ENCODE measurements around the gene PLIN1.

PLIN1 gene

GRCh38 chr15:89649716-89650115 lies 29.5 kb downstream of the PLIN1 start:
- no peak for DNase-seq

DNA sequence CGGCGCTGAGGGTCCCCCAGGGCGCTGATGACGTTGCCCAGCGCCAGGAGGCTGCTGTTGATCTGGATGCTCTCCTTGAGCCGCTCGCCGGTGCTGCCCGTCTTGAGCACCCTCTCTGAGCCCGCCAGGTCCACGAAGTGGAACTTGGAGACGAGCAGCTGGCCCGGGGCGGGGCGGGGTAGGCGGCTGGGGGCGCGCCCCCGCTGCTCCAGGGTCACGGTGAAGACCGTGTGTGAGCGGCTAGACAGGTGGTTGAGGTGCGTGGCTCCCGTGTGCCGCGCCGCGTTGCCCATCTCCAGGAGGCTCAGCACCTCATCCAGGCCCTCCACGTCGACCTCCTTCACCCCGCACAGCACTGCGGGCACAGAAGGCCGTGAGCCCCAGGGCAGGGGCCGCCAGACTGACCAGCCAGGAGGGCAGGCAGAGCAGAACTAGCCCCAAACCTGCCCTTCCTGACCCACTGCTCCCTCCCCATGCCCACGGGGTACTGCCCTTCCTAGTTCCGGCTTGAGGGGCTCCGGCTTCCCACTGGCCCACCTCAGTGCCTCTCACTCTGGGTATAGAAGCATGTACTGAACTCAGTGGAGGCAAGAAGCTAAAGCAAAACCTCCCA lies 30.0 kb downstream of the PLIN1 start:
- DNase-seq: no peak

DNA sequence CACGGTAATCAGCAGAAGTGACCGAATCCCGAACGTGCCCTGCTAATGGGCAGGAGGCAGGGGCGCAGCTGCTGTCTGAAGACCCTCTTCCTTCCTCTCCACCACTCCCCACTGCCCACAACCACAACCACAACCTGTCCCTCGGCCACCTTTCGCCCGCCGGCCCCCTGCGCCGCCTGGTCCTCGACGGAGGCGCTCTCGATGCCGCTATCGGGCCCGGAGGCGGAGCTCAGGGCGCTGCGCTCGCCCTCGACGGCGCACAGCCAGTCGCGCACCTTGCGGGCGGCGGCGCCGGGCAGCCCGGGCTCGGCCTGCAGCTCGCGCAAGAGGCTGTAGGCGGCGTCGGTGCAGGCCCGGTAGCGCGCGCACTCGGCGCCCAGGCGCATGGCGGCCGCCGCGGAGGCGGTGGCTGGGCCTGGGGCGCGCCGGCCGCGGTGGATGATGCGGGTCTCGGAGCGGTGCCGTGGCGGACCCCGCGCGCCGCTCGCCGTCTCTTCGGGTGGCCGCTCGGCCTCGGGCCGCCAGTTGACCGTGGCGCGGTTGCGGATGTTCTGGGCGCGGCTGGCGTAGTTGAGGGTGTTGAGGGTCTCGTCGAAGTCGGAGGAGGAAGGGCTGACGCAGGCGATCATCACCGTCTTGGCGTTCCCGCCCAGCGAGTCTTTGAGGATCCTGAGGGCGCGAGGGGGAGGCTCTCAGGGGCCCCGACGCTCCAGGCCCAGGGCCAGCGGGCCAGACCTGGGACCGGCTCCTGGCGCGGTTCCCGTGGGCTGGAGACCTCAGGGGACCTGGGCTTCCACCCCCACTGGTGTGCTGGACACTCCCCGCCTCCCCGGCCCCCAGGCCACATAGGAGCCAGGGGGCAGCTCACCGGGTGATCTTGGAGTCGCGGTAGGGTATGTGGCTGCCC lies 30.8 kb downstream of the PLIN1 start:
- no peak for DNase-seq

- DNase-seq: peak; percentile 25 to 43 (median 36)
Observed at GRCh38 chr15:89647191-89647851, 31.8 kb downstream of the PLIN1 start.

DNA sequence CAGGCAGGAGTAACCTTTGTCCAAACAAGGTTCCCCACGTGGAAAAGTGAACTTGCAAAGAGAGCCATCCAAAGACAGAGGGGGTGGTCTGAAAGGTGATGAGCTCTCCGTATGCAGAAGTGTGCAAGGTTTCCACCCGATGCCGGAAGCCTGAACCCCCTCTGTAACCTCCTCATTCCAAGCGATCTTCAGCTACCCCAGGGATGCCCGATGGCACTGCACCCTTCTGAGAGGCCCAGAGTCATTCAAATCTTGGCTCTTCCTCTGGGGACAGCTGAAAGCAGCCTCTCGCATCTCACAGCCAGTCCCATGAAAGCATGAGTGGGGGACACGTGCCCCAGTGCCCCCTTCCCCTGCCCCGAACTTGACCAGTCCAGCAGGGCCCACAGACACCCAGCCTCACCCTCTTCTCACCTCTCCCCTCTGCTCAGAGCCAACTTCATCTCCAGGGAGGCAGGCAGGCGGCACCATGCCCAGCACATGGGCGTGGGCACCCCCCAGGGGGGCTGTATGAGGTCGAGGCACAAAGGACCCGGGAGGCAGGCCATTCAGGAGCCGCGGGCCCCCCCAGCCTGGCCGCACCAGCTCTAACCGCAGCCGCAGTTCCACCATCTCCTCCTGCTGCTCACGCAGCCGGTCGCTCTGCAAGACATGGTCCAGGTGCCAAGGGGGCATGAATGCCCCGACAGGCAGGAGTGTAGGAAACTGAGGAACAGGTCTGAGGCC lies 32.6 kb downstream of the PLIN1 start:
- DNase-seq: no peak

DNA sequence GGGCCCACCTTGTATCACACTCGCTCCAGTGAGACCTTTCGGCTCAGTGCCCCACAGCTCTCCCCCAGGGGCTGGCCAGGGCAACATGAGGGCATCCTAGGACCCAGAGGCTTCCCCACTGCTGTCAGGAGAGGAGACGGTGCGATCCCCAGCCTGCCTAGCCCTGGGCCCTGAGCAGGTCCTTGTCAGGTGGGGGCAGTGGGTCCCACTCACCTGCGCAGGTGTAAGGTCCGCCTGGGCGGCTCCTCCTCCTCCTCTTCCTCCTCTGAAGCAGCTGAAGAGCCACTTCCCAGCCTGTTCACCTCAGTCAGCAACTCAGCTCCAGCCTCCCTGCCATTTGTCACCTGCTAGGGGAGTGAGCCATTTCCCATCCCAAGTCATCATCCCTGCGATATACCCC lies 33.5 kb downstream of the PLIN1 start:
- DNase-seq: no peak

DNA sequence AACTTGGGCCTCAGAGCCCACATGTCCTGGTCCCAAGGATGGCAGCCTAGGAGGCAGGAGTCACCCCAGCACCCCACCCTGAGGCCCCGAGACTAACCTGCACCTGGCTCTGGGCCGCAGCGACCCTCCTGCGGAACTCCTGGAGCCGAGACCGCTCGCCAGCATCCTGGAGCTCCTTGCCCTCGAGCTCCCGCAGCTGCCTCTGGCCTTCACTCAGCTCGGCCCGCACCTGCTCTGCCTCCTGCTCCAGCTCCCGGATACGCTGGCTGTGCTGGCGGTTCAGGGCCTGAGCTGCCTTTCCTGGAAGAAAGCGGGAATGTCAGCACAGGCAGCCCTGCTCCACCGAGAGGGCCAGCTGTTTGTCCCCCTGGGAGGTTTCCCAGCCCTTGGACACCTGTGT lies 37.1 kb downstream of the PLIN1 start:
- no peak for DNase-seq

- no peak for DNase-seq
Observed at GRCh38 chr15:89641053-89641452, 38.1 kb downstream of the PLIN1 start.

DNA sequence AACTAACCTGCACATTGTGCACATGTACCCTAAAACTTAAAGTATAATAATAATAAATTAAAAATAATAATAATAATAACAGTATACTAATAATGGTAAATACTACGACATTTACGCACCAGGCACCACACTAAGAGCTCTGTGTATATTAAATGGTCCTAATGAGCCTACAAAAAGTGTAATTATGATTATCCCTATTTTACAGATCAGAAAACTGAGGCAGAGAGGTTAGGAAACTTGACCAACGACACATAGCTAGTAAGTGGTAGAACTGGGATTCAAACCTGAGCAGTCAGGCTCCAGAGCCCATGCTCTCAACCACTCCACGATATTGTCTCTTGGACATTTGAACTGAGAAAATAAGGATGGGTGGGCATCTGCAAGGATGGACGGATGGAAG lies 38.9 kb downstream of the PLIN1 start:
- no peak for DNase-seq

DNA sequence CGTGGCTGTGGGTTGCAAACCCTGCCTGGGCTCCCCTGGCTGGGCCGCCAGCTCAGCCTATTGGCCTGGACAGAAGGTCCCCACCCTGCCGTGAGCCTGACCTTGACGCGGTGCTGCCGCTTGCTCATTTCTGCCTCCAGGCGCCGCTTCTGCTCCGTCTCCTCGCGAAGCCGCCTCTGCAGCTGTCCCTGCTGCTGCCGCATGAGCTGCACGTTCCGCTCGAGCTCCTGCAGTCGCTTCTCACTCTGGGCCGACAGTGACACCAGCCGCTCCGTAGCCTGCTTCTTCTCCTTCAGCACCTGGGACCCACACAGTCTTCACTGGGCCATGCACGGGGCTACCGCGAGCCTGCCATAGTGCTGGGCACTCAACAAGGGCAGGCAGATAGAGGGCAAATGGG lies 45.6 kb downstream of the PLIN1 start:
- DNase-seq: no peak

- no peak for DNase-seq
Observed at GRCh38 chr15:89632563-89633430, 46.4 kb downstream of the PLIN1 start.

DNA sequence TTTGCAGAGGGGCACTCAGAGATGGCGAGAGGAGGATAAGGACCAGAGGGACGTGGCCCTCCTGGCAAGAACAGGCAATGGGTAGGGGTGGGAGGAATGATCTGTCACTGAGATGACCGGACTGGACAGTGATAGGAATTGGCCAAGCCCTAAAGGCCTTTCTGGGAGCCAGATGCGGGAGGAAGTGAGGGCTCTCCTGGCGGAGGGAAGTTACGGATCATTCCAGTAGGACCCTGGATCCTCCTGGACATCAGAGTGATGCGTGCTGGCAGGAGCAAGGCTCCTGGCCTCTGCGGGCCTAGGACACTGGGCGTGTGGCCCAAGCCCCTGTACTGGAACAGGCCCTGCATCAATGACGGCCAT lies 47.3 kb downstream of the PLIN1 start:
- DNase-seq: no peak

GRCh38 chr15:89630974-89631901 lies 47.9 kb downstream of the PLIN1 start:
- DNase-seq: no peak

GRCh38 chr15:89630260-89630659 lies 48.9 kb downstream of the PLIN1 start:
- DNase-seq: no peak

DNA sequence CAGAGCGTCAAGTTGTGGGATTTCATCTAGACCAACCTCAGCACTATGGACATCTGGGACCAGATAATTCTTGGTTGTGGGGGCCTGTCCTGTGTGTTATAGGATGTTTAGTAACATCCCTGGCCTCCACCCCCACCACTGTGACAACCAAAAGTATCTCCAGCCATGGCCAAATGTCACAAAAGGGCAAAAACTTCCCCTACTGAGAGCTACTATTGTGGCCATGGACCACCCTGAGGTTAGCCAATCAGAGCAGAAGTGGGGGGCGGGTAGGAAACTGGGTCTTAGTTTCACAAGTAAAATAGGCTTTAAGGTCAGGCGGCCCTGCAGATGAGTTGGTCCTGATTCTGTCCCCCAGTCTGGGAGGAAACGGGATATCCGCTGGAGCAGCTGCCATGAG lies 49.3 kb downstream of the PLIN1 start:
- no peak for DNase-seq

GRCh38 chr15:89628806-89629715 lies 50.1 kb downstream of the PLIN1 start:
- DNase-seq: no peak

- DNase-seq: no peak
Observed at GRCh38 chr15:89628301-89628700, 50.9 kb downstream of the PLIN1 start.

DNA sequence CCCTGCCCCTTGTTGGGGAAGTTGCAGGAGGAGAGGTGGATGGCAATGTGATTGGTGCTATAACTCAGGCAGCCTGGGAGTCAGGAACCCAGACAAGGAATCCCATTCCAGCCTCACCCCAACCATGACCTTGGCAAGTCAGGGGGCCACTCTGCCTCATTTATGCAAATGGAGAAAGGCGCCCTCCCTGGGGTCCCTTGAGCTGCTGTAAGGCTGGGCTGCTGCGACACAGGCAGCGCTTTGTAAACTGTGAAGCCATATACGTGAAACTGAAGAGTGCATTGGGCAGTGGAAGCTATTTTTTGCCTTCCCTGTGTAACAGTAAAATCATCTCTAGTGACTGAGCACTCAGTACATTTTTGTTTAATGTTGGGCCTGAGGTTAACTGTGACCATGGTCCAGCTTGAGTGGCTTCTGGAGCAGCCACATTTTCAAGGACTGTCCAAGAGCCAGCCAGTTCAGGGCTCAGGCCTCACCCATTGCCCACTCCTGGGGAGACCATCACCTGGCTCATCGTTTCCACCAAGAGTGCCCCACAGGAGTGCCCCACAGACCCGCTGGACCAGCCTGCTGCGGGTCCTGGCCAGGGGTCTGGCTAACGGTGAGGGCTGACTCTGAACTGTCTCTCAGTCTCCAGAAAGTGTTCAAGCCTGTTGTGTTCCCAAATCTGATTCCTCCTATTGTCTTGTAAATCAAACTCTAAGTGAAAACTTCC lies 51.8 kb downstream of the PLIN1 start:
- no peak for DNase-seq

GRCh38 chr15:89625716-89626115 lies 53.5 kb downstream of the PLIN1 start:
- DNase-seq: no peak
